ENCODE measurements around the gene SCG3. TPM values are rescaled to one million over a fixed set of nuclear protein-coding genes. Genes with fewer than 3 reads are reported as not detected.

The SCG3 gene
- total and polyA plus RNA-seq, 4 donors, result 0.14 to 1.3 (median 0.26) TPM

GRCh38 chr15:51756482-51756881 is 75.2 kb downstream of the SCG3 start:
- no peak for TF ChIP-seq CTCF (IDR thresholded peaks at IDR 0.05; ENCODE audit: control extremely low read depth, extremely low read depth)
- Histone ChIP-seq H3K36me3 (ENCODE audit: control insufficient read depth in 4 of 4, insufficient read depth in 4 of 4, low read length in 4 of 4) (no peaks in the 10 kb centered on the region), H3K27ac (ENCODE audit: low read depth in 1 of 2, low read length in 1 of 2) (no peak overlapping the region), H3K4me3 (no peak overlapping the region), H3K9me3 (ENCODE audit: control insufficient read depth in 4 of 4, insufficient read depth in 3 of 4, low read length in 3 of 4) (no peaks in the 10 kb centered on the region), H3K4me1 (ENCODE audit: control insufficient read depth in 5 of 5, insufficient read depth in 5 of 5, low read length in 5 of 5) (peaks cover 4 to 24% (median 7%) of the 10 kb centered on the region in 5 donors), H3K27me3 (ENCODE audit: control insufficient read depth in 3 of 3, insufficient read depth in 3 of 3, low read length in 2 of 3) (peaks cover 0 to 27% (median 9%) of the 10 kb centered on the region in 3 donors), H3K9ac (ENCODE audit: insufficient read depth in 1 of 2, low read length in 2 of 2) (no peak overlapping the region)
- 27 to 59% methylated on average over 4 of the region's 4 CpGs for WGBS, 2 donors
- DNase-seq, result no peak
- ATAC-seq (ENCODE audit: insufficient read depth, low FRiP score), result no peak

GRCh38 chr15:51757450-51757849 is 76.1 kb downstream of the SCG3 start:
- no peak for ATAC-seq (ENCODE audit: insufficient read depth, low FRiP score)
- 83 to 92% methylated on average over 2 of the region's 2 CpGs for WGBS, 2 donors
- no peak overlapping the region for H3K4me3 ChIP-seq

GRCh38 chr15:51758645-51759044 is 77.3 kb downstream of the SCG3 start:
- Histone ChIP-seq H3K27me3 (ENCODE audit: control insufficient read depth in 3 of 3, insufficient read depth in 3 of 3, low read length in 2 of 3) (peaks cover 0 to 11% (median 3%) of the 10 kb centered on the region in 3 donors), H3K9ac (ENCODE audit: insufficient read depth in 1 of 2, low read length in 2 of 2) (no peak overlapping the region), H3K4me1 (ENCODE audit: control insufficient read depth in 5 of 5, insufficient read depth in 5 of 5, low read length in 5 of 5) (peaks cover 4 to 18% (median 7%) of the 10 kb centered on the region in 5 donors), H3K36me3 (ENCODE audit: control insufficient read depth in 4 of 4, insufficient read depth in 4 of 4, low read length in 4 of 4) (no peaks in the 10 kb centered on the region), H3K4me3 (no peak overlapping the region), H3K27ac (ENCODE audit: low read depth in 1 of 2, low read length in 1 of 2) (peak overlapping the region in 1 of 2 donors; percentile 51), H3K9me3 (ENCODE audit: control insufficient read depth in 4 of 4, insufficient read depth in 3 of 4, low read length in 3 of 4) (no peaks in the 10 kb centered on the region)
- ATAC-seq (ENCODE audit: insufficient read depth, low FRiP score), result no peak
- DNase-seq, result peak; percentile 35 to 74 (median 55)
- TF ChIP-seq CTCF (IDR thresholded peaks at IDR 0.05; ENCODE audit: control extremely low read depth, extremely low read depth), result no peak
- WGBS, 2 donors, result 49 to 77% methylated on average over 1 of the region's 1 CpG

More at GRCh38 chr15:51757450-51757849, 76.1 kb downstream of the SCG3 start:
- Histone ChIP-seq H3K9ac (ENCODE audit: insufficient read depth in 1 of 2, low read length in 2 of 2) (no peak overlapping the region), H3K9me3 (ENCODE audit: control insufficient read depth in 4 of 4, insufficient read depth in 3 of 4, low read length in 3 of 4) (no peaks in the 10 kb centered on the region), H3K4me1 (ENCODE audit: control insufficient read depth in 5 of 5, insufficient read depth in 5 of 5, low read length in 5 of 5) (peaks cover 4 to 19% (median 7%) of the 10 kb centered on the region in 5 donors), H3K27ac (ENCODE audit: low read depth in 1 of 2, low read length in 1 of 2) (no peak overlapping the region), H3K36me3 (ENCODE audit: control insufficient read depth in 4 of 4, insufficient read depth in 4 of 4, low read length in 4 of 4) (no peaks in the 10 kb centered on the region), H3K27me3 (ENCODE audit: control insufficient read depth in 3 of 3, insufficient read depth in 3 of 3, low read length in 2 of 3) (peaks cover 0 to 22% (median 9%) of the 10 kb centered on the region in 3 donors)
- TF ChIP-seq CTCF (IDR thresholded peaks at IDR 0.05; ENCODE audit: control extremely low read depth, extremely low read depth), result no peak
- DNase-seq, result no peak

- peaks cover 0 to 3% (median 3%) of the 10 kb centered on the region in 3 donors for H3K27me3 ChIP-seq (ENCODE audit: control insufficient read depth in 3 of 3, insufficient read depth in 3 of 3, low read length in 2 of 3)
- no peak overlapping the region for H3K27ac ChIP-seq (ENCODE audit: low read depth in 1 of 2, low read length in 1 of 2)
- H3K4me1 ChIP-seq (ENCODE audit: control insufficient read depth in 5 of 5, insufficient read depth in 5 of 5, low read length in 5 of 5), result peaks cover 4 to 18% (median 7%) of the 10 kb centered on the region in 5 donors
- WGBS, 2 donors, result 36 to 45% methylated on average over 3 of the region's 3 CpGs
- H3K9me3 ChIP-seq (ENCODE audit: control insufficient read depth in 4 of 4, insufficient read depth in 3 of 4, low read length in 3 of 4), result no peaks in the 10 kb centered on the region
- no peak for TF ChIP-seq CTCF (IDR thresholded peaks at IDR 0.05; ENCODE audit: control extremely low read depth, extremely low read depth)
- ATAC-seq (ENCODE audit: insufficient read depth, low FRiP score) (no peak), DNase-seq (peak; percentile 79 to 95 (median 89))
- H3K9ac ChIP-seq (ENCODE audit: insufficient read depth in 1 of 2, low read length in 2 of 2), result no peak overlapping the region
- H3K4me3 ChIP-seq, result no peak overlapping the region
- H3K36me3 ChIP-seq (ENCODE audit: control insufficient read depth in 4 of 4, insufficient read depth in 4 of 4, low read length in 4 of 4), result no peaks in the 10 kb centered on the region
Measured at GRCh38 chr15:51759557-51760070, 78.3 kb downstream of the SCG3 start.

All from lung (tissue), 12 donors.